SK-N-MC (cell line): ENCODE data around the gene CAPS2.

ENCODE experiments used
- DNase-seq: peaks from one replicate; pipeline ENCODE4 v3.0.0-alpha.2; 2011; ENCODE audit warnings: low read depth, low spot score
- H3K27ac ChIP-seq: fragments of 200-600 bp; sonication (generic); 2 replicates; pipeline ENCODE4 v1.5.1; 2016; ENCODE audit warnings: mixed run types
- H3K36me3 ChIP-seq: fragments of 200-600 bp; sonication (generic); 2 replicates; pipeline ENCODE4 v1.6.1; 2017; ENCODE audit warnings: antibody characterized with exemption, low read length, mixed read lengths; ENCODE audit not compliant: insufficient read depth
- H3K4me3 ChIP-seq: fragments of 200-600 bp; sonication (generic); 2 replicates; pipeline ENCODE4 v1.5.1; 2016
- H3K9ac ChIP-seq: fragments of 200-600 bp; sonication (generic); 2 replicates; pipeline ENCODE4 v1.8.0; 2017; ENCODE audit warnings: mixed run types, mixed read lengths; ENCODE audit not compliant: insufficient read length
- H3K9me3 ChIP-seq: fragments of 200-600 bp; sonication (generic); 2 replicates; pipeline ENCODE4 v1.6.1; 2017; ENCODE audit warnings: low read depth, mild to moderate bottlenecking, antibody characterized with exemption, low read length, moderate library complexity, mixed read lengths
- EZH2 ChIP-seq: fragments of 200-600 bp; sonication (generic); IDR thresholded peaks from one replicate; pipeline ENCODE4 v1.6.1; 2017; ENCODE audit warnings: antibody characterized with exemption
- FOXP2 ChIP-seq: optimal IDR thresholded peaks from 2 replicates; pipeline ENCODE3; 2011; ENCODE audit warnings: mild to moderate bottlenecking, moderate library complexity; ENCODE audit not compliant: insufficient read depth; ENCODE audit errors: extremely low read length, control extremely low read depth
- POLR2AphosphoS5 ChIP-seq: IDR thresholded peaks from 2 replicates; pipeline ENCODE4 v1.6.1; 2012; ENCODE audit warnings: mild to moderate bottlenecking, low read depth, low read length, borderline replicate concordance

CAPS2 gene

DNA sequence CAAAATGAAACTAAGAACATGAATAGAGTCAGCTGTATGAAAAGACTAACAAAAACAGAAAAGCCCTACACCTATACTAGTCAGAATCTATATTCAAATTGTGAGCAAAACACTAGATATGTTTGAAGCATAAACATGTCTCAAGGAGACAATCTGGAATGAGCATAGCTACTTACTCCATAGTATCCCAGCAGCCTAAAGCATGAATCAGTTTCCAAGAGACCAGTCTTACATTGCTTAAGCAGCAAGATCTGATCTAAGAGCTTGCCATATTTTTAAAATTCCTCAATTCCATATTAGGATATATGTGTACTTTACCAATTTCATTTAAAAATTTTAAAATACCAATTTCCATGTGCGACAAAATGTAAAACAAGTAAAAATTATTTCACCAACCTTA is 7.7 kb downstream of the CAPS2 start:
- no peak for TF ChIP-seq FOXP2
- TF ChIP-seq POLR2AphosphoS5 = no peak
- TF ChIP-seq EZH2 = no peak
- no peak overlapping the region for H3K27ac ChIP-seq
- H3K36me3 ChIP-seq = no peaks in the 10 kb centered on the region
- H3K4me3 ChIP-seq = no peak overlapping the region
- DNase-seq = no peak
- H3K9me3 ChIP-seq = no peaks in the 10 kb centered on the region
- H3K9ac ChIP-seq = no peak overlapping the region

GRCh38 chr12:75317784-75318183 is 12.3 kb downstream of the CAPS2 start:
- Histone ChIP-seq H3K36me3 (no peaks in the 10 kb centered on the region), H3K9ac (no peak overlapping the region), H3K4me3 (no peak overlapping the region), H3K27ac (no peak overlapping the region), H3K9me3 (no peaks in the 10 kb centered on the region)
- DNase-seq = no peak
- TF ChIP-seq POLR2AphosphoS5 (no peak), FOXP2 (no peak), EZH2 (no peak)

GRCh38 chr12:75315518-75315917 is 14.6 kb downstream of the CAPS2 start:
- Histone ChIP-seq H3K4me3 (no peak overlapping the region), H3K36me3 (no peaks in the 10 kb centered on the region), H3K9ac (no peak overlapping the region), H3K27ac (no peak overlapping the region), H3K9me3 (no peaks in the 10 kb centered on the region)
- DNase-seq = no peak
- TF ChIP-seq EZH2 (no peak), POLR2AphosphoS5 (no peak), FOXP2 (no peak)

DNA sequence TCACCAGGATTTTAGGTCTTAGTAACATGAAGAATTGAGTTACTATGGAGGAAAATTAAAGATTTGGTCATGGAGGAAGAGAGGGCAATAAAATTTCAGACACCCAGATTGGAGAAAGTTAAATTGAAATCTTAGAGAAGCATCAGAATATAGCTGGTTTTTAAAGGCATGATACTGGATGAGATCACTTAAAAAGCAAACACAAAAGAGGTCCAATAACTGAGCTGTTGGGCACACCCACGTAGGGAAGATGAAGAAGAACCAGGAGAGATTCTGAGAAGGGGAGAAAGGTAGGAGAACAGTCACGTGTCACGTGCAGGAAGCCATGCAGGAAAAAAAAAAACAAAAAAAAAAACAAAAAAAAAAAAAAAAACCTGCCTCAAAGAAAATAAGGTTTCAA is 18.8 kb downstream of the CAPS2 start:
- no peaks in the 10 kb centered on the region for H3K9me3 ChIP-seq
- TF ChIP-seq EZH2 = no peak
- no peak for TF ChIP-seq FOXP2
- no peak for TF ChIP-seq POLR2AphosphoS5
- DNase-seq = no peak
- no peaks in the 10 kb centered on the region for H3K36me3 ChIP-seq
- H3K4me3 ChIP-seq = no peak overlapping the region
- no peak overlapping the region for H3K9ac ChIP-seq
- no peak overlapping the region for H3K27ac ChIP-seq

DNA sequence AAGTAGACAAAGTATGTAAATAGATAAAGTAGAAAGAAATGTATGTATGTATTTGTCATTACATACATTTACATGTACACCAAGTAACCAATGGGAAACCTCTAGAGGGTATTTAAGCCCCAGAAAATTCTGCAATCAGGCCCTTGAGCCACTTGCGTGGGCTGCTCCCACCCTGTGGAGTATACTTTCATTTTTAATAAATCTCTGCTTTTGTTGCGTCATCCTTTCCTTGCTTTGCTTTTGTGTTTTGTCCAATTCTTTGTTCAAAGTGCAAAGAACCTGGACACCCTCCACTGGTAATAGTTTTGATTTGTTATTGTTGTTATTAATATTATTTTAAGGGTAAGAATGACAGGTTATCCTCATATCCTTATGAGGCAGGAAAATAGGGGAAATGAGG is 21.8 kb downstream of the CAPS2 start:
- no peak overlapping the region for H3K27ac ChIP-seq
- H3K36me3 ChIP-seq = no peaks in the 10 kb centered on the region
- no peak overlapping the region for H3K9ac ChIP-seq
- no peaks in the 10 kb centered on the region for H3K9me3 ChIP-seq
- H3K4me3 ChIP-seq = no peak overlapping the region
- TF ChIP-seq POLR2AphosphoS5 (no peak), EZH2 (no peak), FOXP2 (no peak)
- no peak for DNase-seq

DNA sequence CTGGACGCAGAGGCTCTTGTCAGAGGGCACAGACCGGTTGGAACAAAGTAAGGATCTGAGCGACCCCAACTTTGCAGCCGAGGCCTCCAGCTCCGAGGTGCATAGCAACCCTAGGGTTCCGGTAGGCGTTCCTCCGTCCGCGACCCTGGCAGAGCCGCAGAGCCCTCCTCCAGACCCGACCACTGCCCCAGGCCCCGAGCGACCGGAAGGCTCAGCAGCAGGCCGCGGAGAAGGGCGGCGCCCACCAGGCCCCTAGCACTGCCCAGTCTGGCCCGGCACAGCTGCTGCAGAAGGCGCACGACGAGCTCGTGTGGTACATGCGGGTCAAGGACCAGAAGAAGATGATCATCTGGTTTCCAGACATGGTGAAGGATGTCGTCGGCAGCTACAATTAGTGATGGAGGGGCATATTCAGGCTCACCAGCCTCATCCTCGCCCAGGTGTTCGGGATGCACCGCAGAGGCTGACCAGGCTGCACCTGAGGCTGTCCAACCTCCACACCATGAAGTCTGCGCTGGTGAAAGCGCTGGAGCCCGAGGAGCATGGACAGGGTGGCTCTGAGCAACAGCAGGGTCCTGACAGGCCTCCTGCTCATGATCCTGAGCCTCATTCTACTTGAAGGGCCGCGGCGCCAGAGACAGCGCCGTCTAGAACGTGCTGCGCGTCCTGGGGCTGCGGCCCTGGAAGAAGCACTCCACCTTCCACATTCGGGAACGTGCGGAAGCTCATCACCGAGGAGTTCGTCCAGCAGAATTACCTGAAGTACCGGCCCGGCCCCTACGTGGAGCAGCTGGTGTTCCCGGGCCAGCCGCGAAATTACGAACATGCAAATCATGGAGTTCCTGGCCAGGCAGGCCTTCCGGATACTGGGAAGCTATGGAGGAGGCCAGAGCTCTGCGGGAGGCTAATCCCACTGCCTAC is 24.5 kb downstream of the CAPS2 start:
- no peak for TF ChIP-seq POLR2AphosphoS5
- TF ChIP-seq EZH2 = no peak
- TF ChIP-seq FOXP2 = no peak
- Histone ChIP-seq H3K9me3 (no peaks in the 10 kb centered on the region), H3K36me3 (no peaks in the 10 kb centered on the region), H3K4me3 (no peak overlapping the region), H3K27ac (no peak overlapping the region), H3K9ac (no peak overlapping the region)
- DNase-seq = no peak

- no peak for DNase-seq
- Histone ChIP-seq H3K9me3 (no peaks in the 10 kb centered on the region), H3K27ac (no peak overlapping the region), H3K4me3 (no peak overlapping the region), H3K36me3 (no peaks in the 10 kb centered on the region), H3K9ac (no peak overlapping the region)
- TF ChIP-seq FOXP2 (no peak), EZH2 (no peak), POLR2AphosphoS5 (no peak)
These were observed 27.3 kb downstream of the CAPS2 start for GRCh38 chr12:75302781-75303180.

DNA sequence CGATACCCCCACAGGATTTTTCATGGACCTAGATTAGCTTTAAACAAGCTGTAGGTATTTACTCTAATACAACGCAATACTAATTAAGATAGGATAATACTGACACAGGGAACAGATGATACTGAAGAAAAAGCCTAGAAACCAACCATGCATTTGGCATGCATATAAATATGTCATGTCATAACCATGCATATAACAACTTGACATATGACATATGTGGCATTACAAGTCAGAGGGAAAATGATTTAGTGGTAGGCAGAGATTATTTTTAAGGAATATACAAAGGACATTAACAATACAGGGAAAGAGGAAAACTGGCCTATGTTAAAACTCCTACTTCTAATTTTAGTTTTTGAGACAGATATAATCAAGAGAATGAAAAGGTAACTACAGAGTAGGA is 27.9 kb downstream of the CAPS2 start:
- Histone ChIP-seq H3K9me3 (no peaks in the 10 kb centered on the region), H3K4me3 (no peak overlapping the region), H3K9ac (no peak overlapping the region), H3K27ac (no peak overlapping the region), H3K36me3 (no peaks in the 10 kb centered on the region)
- TF ChIP-seq EZH2 (no peak), FOXP2 (no peak), POLR2AphosphoS5 (no peak)
- no peak for DNase-seq
